ENCODE data around the gene SLC22A13. TPM values are rescaled to one million over a fixed set of nuclear protein-coding genes. Genes with fewer than 3 reads are reported as not detected.
"Not testable (repeated sequence)": the region's sequence is repeated elsewhere in the genome, so short reads cannot be mapped to it uniquely, and the experiment has no call there.

Gene SLC22A13
- total and polyA plus RNA-seq, 9 of the 15 experiments (the other 6 are each of a cell fraction or from before 2014, with no cell fraction given), result 0.09 to 0.49 (median 0.17) TPM; not detected in 3

DNA sequence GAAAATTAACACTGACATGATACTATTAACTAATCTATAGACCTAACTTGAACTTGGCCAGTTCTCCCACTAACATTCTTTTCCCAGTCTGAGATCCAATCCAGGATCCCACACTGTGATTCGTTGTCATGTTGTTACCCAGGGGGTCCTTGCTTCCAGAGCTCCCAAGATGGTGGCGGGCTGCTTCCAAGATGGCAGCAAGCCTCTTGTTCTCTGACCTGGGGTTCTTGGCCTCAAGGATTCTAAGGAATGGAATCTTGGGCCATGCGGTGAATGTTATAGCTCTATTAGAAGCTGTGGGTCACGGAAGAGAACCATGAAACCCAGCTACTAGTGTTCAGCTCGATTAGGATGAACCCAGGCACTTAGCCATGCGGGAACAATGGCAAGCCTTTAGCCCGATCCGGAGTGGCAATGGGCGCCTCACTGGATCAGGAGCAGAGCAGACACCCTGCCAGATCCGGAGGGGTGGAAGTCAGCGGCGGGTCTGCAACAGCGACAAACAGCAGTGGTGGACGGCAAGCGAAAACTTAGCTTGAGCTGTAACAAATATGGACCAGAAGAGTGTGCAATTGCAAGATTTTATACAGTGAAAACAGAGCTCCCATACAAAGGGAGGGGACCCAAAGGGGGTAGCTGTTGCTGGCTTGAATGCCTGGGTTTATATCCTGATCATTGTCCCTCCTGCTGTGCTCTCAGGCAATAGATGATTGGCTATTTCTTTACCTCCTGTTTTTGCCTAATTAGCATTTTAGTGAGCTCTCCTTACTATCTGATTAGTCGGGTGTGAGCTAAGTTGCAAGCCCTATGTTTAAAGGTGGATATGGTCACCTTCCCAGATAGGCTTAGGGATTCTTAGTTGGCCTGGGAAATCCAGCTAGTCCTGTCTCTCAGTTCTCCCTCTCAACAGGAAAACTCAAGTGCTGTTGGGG is 23.9 kb downstream of the SLC22A13 start (continued):
- TF ChIP-seq, protein P1, sequence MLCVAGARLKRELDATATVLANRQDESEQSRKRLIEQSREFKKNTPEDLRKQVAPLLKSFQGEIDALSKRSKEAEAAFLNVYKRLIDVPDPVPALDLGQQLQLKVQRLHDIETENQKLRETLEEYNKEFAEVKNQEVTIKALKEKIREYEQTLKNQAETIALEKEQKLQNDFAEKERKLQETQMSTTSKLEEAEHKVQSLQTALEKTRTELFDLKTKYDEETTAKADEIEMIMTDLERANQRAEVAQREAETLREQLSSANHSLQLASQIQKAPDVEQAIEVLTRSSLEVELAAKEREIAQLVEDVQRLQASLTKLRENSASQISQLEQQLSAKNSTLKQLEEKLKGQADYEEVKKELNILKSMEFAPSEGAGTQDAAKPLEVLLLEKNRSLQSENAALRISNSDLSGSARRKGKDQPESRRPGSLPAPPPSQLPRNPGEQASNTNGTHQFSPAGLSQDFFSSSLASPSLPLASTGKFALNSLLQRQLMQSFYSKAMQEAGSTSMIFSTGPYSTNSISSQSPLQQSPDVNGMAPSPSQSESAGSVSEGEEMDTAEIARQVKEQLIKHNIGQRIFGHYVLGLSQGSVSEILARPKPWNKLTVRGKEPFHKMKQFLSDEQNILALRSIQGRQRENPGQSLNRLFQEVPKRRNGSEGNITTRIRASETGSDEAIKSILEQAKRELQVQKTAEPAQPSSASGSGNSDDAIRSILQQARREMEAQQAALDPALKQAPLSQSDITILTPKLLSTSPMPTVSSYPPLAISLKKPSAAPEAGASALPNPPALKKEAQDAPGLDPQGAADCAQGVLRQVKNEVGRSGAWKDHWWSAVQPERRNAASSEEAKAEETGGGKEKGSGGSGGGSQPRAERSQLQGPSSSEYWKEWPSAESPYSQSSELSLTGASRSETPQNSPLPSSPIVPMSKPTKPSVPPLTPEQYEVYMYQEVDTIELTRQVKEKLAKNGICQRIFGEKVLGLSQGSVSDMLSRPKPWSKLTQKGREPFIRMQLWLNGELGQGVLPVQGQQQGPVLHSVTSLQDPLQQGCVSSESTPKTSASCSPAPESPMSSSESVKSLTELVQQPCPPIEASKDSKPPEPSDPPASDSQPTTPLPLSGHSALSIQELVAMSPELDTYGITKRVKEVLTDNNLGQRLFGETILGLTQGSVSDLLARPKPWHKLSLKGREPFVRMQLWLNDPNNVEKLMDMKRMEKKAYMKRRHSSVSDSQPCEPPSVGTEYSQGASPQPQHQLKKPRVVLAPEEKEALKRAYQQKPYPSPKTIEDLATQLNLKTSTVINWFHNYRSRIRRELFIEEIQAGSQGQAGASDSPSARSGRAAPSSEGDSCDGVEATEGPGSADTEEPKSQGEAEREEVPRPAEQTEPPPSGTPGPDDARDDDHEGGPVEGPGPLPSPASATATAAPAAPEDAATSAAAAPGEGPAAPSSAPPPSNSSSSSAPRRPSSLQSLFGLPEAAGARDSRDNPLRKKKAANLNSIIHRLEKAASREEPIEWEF (CRISPR knock-in tag; IDR thresholded peaks at IDR 0.05), result 0 out of 2 replicates have a peak, but pooled peaks have one; percentile 30
- TF ChIP-seq MAFG (tag; conservative IDR thresholded peaks at IDR 0.05), result peak; percentile 57

DNA sequence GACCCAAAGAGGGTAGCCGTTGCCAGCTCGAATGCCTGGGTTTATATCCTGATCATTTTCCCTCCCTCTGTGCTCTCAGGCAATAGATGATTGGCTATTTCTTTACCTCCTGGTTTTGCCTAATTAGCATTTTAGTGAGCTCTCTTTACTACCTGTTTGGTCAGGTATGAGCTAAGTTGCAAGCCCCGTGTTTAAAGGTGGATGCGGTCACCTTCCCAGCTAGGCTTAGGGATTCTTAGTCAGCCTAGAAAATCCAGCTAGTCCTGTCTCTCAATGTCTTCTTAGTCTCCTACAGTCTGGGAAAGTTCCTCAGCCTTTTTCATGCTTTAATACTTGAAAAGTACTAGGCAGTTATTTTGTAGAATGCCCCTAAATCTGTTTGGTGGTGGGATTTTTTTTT is 31.4 kb downstream of the SLC22A13 start:
- H3K9ac ChIP-seq (ENCODE audit: insufficient read depth in 1 of 2, low read depth in 2 of 2, low read length in 2 of 2); in situ Hi-C loops (cut with MboI); intact Hi-C loops (cut with micrococcal nuclease); ATAC-seq; CTCF ChIA-PET (ENCODE audit: low intra/inter-chr PET ratio); H3K9me3 ChIP-seq (replicated peaks; ENCODE audit: control insufficient read depth, insufficient read depth, low read depth, low read length); H3K79me2 ChIP-seq (ENCODE audit: control insufficient read depth, insufficient read depth, low read length); H3K36me3 ChIP-seq (ENCODE audit: control insufficient read depth, insufficient read depth, low read length); DNase-seq (ENCODE audit: extremely low read depth in 1 of 4, low spot score in 3 of 4); H3K4me1 ChIP-seq (replicated peaks in 1 of 2; ENCODE audit: control insufficient read depth in 2 of 2, insufficient read depth in 2 of 2, low read length in 2 of 2); H4K20me1 ChIP-seq (replicated peaks; ENCODE audit: control insufficient read depth, insufficient read depth, low read length); H3K4me3 ChIP-seq; FAIRE-seq; H3K4me2 ChIP-seq (ENCODE audit: insufficient read depth, low read length); BruUV-seq (replicated peaks); H3K27ac ChIP-seq (ENCODE audit: extremely low read depth, low read depth, low read length); H3K9me1 ChIP-seq (ENCODE audit: control insufficient read depth, insufficient read depth, low read length): not testable (repeated sequence)
- WGBS (ENCODE audit: insufficient coverage, low coverage, missing lambda C conversion rate), result 23% methylated on average over 4 of the region's 4 CpGs
- POLR2A ChIA-PET, result interaction anchor here (0.7 to 1.4 kb wide), 4 partner anchors 9 to 328 kb away, joined by 3 to 4 read pairs (median 4); no protein-coding TSS in a partner anchor
- peaks cover 2 to 11% of the 10 kb centered on the region in 2 experiments; a peak in 3 of 5 replicates for H3K27me3 ChIP-seq (ENCODE audit: control insufficient read depth in 2 of 2, insufficient read depth in 2 of 2, low read length in 2 of 2)
- H2AFZ ChIP-seq (ENCODE audit: low read depth, low read length), result peak overlapping the region; percentile 58; the same call in 1 of the 2 replicates

All from K562 (cell line).